ENCODE results near the gene ATP11B. TPM values are rescaled to one million over a fixed set of nuclear protein-coding genes. Genes with fewer than 3 reads are reported as not detected.

The ATP11B gene
- total and polyA plus RNA-seq, 5 donors from 2014 or later: 26.8 to 151 (median 39.5) TPM

DNA sequence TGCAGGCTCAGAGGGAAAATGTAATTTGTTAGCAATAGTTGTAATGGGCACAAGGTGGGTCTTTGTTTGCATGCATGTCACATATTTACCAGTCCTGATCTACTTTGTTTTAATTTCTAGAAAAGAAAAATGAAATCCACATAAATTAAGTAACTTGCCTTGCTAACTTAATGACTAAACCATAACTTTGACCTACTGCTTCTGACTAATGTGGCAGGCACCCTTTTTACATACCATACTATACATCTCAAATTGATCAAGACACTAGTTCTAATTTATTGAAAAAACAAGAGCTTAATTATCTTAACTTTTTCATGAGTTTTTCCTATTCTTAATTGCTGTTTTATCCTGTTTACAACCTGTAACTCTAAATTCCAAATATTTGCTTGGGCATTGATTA, 93.2 kb downstream of the ATP11B start:
- H3K4me1 ChIP-seq (ENCODE audit: control insufficient read depth, insufficient read depth, low read length, poor library complexity, severe bottlenecking): no peaks in the 10 kb centered on the region
- Mint-ChIP-seq H3K4me3 (no peak overlapping the region), H3K27me3 (no peaks in the 10 kb centered on the region), H3K4me1 (peaks cover 0 to 4% (median 1%) of the 10 kb centered on the region in 4 donors), H3K27ac (no peak overlapping the region), H3K9me3 (no peaks in the 10 kb centered on the region), H3K36me3 (peaks cover 28% of the 10 kb centered on the region)
- H3K27me3 ChIP-seq (ENCODE audit: control insufficient read depth, insufficient read depth, low read length): no peaks in the 10 kb centered on the region
- H3K4me3 ChIP-seq (ENCODE audit: low read depth, low read length): no peak overlapping the region
- H3K27ac ChIP-seq (ENCODE audit: insufficient read depth, low read length, poor library complexity, severe bottlenecking): no peak overlapping the region
- no peak for ATAC-seq (ENCODE audit: low read depth in 2 of 2)
- no peak for DNase-seq
- peaks cover 49% of the 10 kb centered on the region for H3K36me3 ChIP-seq (ENCODE audit: control insufficient read depth, insufficient read depth, low read length)
- no peaks in the 10 kb centered on the region for H3K9me3 ChIP-seq (ENCODE audit: control insufficient read depth in 2 of 2, low read length in 2 of 2)

DNA sequence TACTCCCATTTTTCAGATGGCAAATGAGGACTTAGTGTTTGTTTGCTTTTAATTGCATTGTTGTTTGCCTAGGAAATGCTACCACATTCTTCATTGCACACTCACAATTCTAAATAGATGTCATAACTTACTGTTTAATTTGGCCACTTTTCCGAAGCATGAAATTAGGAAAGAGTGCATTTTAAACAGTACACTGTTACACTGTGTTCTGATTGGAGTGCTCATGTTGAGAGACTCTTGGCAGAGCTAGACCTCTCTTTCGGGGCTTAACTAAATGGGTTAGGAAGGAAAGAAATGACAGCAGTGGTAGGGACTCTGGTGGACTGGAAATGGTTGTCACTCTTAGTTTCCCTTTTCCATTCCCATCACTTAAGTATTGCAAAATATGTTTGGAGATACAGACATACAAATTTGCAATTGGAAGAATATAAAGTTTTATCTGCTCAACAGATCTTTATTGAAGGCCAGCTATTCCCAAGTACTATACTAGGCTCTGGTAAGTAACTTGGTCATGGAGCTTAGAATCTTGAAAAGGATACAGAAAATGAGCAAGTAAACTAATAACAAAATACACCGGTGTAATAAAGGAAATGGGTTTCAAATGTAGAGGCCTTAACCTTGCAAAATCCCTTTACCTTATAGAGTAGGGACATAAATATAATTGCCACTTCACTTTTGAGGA, 96.8 kb downstream of the ATP11B start:
- H3K36me3 ChIP-seq (ENCODE audit: control insufficient read depth, insufficient read depth, low read length): peaks cover 50% of the 10 kb centered on the region

DNA sequence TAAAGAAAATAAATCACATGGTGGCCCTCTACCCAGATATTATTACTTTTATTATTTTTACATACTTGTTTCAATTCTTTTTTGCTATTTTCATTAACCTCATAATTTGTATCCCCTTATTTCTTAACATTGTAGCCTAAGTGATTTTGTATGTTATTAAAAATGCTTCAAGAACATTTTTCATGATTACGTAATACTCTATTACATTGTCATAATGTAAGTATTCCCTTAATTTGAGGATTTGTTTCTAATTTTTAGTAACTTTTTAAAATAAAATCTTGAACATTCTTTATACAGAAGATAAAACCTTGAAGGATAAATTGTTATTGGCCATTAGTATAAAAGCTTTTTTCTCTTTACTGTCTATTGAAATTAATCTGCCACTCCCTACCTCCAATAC, 98.1 kb downstream of the ATP11B start:
- no peaks in the 10 kb centered on the region for H3K9me3 ChIP-seq (ENCODE audit: control insufficient read depth in 2 of 2, low read length in 2 of 2)
- no peak overlapping the region for H3K27ac ChIP-seq (ENCODE audit: insufficient read depth, low read length, poor library complexity, severe bottlenecking)
- peaks cover 56% of the 10 kb centered on the region for H3K36me3 ChIP-seq (ENCODE audit: control insufficient read depth, insufficient read depth, low read length)
- no peaks in the 10 kb centered on the region for H3K9me3 Mint-ChIP-seq
- no peaks in the 10 kb centered on the region for H3K27me3 ChIP-seq (ENCODE audit: control insufficient read depth, insufficient read depth, low read length)
- peaks cover 0 to 12% (median 1%) of the 10 kb centered on the region in 4 donors for H3K4me1 Mint-ChIP-seq
- peaks cover 46% of the 10 kb centered on the region for H3K36me3 Mint-ChIP-seq
- H3K27ac Mint-ChIP-seq: no peak overlapping the region
- no peak for ATAC-seq (ENCODE audit: low read depth in 2 of 2)
- H3K4me1 ChIP-seq (ENCODE audit: control insufficient read depth, insufficient read depth, low read length, poor library complexity, severe bottlenecking): no peaks in the 10 kb centered on the region
- DNase-seq: no peak
- H3K27me3 Mint-ChIP-seq: no peaks in the 10 kb centered on the region
- no peak overlapping the region for H3K4me3 ChIP-seq (ENCODE audit: low read depth, low read length)
- no peak overlapping the region for H3K4me3 Mint-ChIP-seq

More for the DNA sequence above, 96.8 kb downstream of the ATP11B start:
- Mint-ChIP-seq H3K27me3 (no peaks in the 10 kb centered on the region), H3K36me3 (peaks cover 46% of the 10 kb centered on the region), H3K4me1 (peaks cover 0 to 10% (median 1%) of the 10 kb centered on the region in 4 donors), H3K9me3 (no peaks in the 10 kb centered on the region), H3K27ac (no peak overlapping the region), H3K4me3 (peak overlapping the region in 1 of 4 donors; percentile 23)
- Histone ChIP-seq H3K4me3 (ENCODE audit: low read depth, low read length) (no peak overlapping the region), H3K9me3 (ENCODE audit: control insufficient read depth in 2 of 2, low read length in 2 of 2) (no peaks in the 10 kb centered on the region), H3K27me3 (ENCODE audit: control insufficient read depth, insufficient read depth, low read length) (no peaks in the 10 kb centered on the region), H3K4me1 (ENCODE audit: control insufficient read depth, insufficient read depth, low read length, poor library complexity, severe bottlenecking) (no peaks in the 10 kb centered on the region), H3K27ac (ENCODE audit: insufficient read depth, low read length, poor library complexity, severe bottlenecking) (no peak overlapping the region)
- no peak for DNase-seq
- ATAC-seq (ENCODE audit: low read depth in 2 of 2): no peak

DNA sequence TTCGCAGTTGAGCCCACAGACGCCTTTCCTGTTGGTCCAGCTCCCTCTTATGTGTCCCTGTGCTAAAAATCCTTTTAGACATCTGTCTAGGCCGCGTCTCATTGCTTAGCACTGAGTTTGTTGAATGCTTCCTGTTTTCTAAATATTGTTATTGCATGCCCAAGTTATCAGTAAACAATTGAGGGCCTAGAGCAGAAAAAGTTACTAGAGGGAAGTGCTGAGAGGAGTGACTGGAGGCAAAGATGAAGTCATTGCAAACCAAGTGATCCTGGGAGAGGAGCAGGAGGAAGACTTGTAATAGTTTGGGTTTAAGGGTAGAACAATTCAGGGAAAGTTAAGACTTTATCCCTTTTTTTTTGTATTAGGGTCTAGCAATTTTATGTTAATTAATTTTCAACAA, 98.9 kb downstream of the ATP11B start:
- peak overlapping the region in 2 of 3 donors; percentile 42 to 97 for H3K27ac Mint-ChIP-seq
- no peak overlapping the region for H3K4me3 Mint-ChIP-seq
- peaks cover 59% of the 10 kb centered on the region for H3K36me3 ChIP-seq (ENCODE audit: control insufficient read depth, insufficient read depth, low read length)
- H3K27ac ChIP-seq (ENCODE audit: insufficient read depth, low read length, poor library complexity, severe bottlenecking): no peak overlapping the region
- H3K4me3 ChIP-seq (ENCODE audit: low read depth, low read length): no peak overlapping the region
- H3K27me3 ChIP-seq (ENCODE audit: control insufficient read depth, insufficient read depth, low read length): no peaks in the 10 kb centered on the region
- no peak for ATAC-seq (ENCODE audit: low read depth in 2 of 2)
- DNase-seq: no peak
- peaks cover 42% of the 10 kb centered on the region for H3K36me3 Mint-ChIP-seq
- H3K4me1 Mint-ChIP-seq: peaks cover 0 to 8% (median 1%) of the 10 kb centered on the region in 4 donors
- no peaks in the 10 kb centered on the region for H3K4me1 ChIP-seq (ENCODE audit: control insufficient read depth, insufficient read depth, low read length, poor library complexity, severe bottlenecking)
- no peaks in the 10 kb centered on the region for H3K9me3 ChIP-seq (ENCODE audit: control insufficient read depth in 2 of 2, low read length in 2 of 2)
- H3K9me3 Mint-ChIP-seq: no peaks in the 10 kb centered on the region
- H3K27me3 Mint-ChIP-seq: no peaks in the 10 kb centered on the region

DNA sequence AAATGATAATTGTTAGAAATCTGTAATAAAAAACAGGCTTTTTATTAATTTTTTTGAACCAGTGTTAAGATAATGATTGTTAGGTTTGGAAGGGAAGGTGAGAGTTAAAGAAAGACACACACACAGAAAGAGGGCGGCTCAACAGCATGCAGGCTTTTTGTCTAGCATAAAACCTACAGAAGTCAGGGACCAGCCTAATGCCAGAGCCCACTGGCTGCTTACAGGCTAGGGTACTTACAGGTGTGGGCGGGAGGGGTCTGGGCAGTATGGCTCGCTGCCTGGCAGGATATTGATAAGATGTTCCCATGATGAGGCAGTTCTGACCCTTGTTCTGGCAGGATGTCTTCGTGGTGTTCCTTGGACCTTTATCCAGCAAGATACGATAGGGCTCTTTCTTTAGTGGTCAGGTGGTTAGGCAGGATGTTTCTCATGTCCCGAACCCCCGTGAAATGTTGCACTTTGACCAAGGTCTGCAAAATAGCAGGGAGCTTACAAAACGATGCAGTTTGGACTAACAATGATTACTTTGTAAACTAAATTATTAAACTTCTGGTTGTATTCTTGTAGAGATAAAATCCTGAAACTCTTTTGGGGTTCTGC, 102.3 kb downstream of the ATP11B start:
- Mint-ChIP-seq H3K4me1 (peaks cover 0 to 8% (median 0%) of the 10 kb centered on the region in 4 donors), H3K36me3 (peaks cover 40% of the 10 kb centered on the region), H3K9me3 (no peaks in the 10 kb centered on the region), H3K4me3 (no peak overlapping the region), H3K27ac (no peak overlapping the region), H3K27me3 (no peaks in the 10 kb centered on the region)
- no peak for DNase-seq
- Histone ChIP-seq H3K4me1 (ENCODE audit: control insufficient read depth, insufficient read depth, low read length, poor library complexity, severe bottlenecking) (no peaks in the 10 kb centered on the region), H3K27me3 (ENCODE audit: control insufficient read depth, insufficient read depth, low read length) (no peaks in the 10 kb centered on the region), H3K4me3 (ENCODE audit: low read depth, low read length) (no peak overlapping the region), H3K36me3 (ENCODE audit: control insufficient read depth, insufficient read depth, low read length) (peaks cover 65% of the 10 kb centered on the region), H3K27ac (ENCODE audit: insufficient read depth, low read length, poor library complexity, severe bottlenecking) (no peak overlapping the region), H3K9me3 (ENCODE audit: control insufficient read depth in 2 of 2, low read length in 2 of 2) (no peaks in the 10 kb centered on the region)
- ATAC-seq (ENCODE audit: low read depth in 2 of 2): no peak

DNA sequence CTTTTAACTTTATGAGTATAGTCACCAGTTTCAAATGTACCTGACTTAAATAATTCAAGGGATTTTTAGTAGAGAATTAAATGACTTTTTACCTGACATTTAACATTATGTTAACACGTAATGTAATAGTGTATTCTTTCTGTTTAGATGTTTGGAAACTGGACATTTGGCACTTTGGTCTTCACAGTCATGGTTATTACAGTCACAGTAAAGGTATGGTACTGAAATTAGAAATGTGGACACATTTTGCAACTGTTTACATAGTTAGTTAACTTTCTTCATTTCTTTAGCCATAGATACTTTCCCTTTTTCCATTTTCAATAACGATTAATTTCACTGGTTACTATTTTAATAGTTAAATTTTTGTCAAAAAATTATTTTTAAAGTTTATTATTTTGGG, 103.2 kb downstream of the ATP11B start:
- Mint-ChIP-seq H3K27ac (no peak overlapping the region), H3K9me3 (no peaks in the 10 kb centered on the region), H3K4me1 (peaks cover 0 to 8% (median 0%) of the 10 kb centered on the region in 4 donors), H3K36me3 (peaks cover 32% of the 10 kb centered on the region), H3K27me3 (no peaks in the 10 kb centered on the region), H3K4me3 (no peak overlapping the region)
- Histone ChIP-seq H3K27me3 (ENCODE audit: control insufficient read depth, insufficient read depth, low read length) (no peaks in the 10 kb centered on the region), H3K27ac (ENCODE audit: insufficient read depth, low read length, poor library complexity, severe bottlenecking) (no peak overlapping the region), H3K4me3 (ENCODE audit: low read depth, low read length) (no peak overlapping the region), H3K4me1 (ENCODE audit: control insufficient read depth, insufficient read depth, low read length, poor library complexity, severe bottlenecking) (no peaks in the 10 kb centered on the region), H3K9me3 (ENCODE audit: control insufficient read depth in 2 of 2, low read length in 2 of 2) (no peaks in the 10 kb centered on the region), H3K36me3 (ENCODE audit: control insufficient read depth, insufficient read depth, low read length) (peaks cover 58% of the 10 kb centered on the region)
- ATAC-seq (ENCODE audit: low read depth in 2 of 2) (no peak), DNase-seq (no peak)

DNA sequence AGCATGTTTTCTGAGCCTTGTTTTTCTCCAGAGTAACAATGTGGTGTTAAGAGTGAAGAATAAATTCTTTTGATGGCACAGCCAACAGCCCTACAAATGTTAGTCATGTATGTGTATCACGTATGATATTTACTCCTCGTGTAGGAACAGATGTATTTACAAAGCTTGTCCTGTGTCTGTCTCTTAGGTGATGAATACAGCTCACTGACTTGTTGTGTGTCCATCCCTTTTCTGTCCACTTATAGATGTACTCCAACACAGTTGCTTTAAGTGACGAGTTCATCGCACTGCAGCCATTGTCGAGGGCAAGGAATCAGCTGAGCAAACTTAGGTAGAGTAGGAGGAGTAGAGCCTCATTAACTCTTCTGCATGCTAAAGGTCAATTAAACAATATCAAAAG, 108.9 kb downstream of the ATP11B start:
- Histone ChIP-seq H3K4me1 (ENCODE audit: control insufficient read depth, insufficient read depth, low read length, poor library complexity, severe bottlenecking) (no peaks in the 10 kb centered on the region), H3K9me3 (ENCODE audit: control insufficient read depth in 2 of 2, low read length in 2 of 2) (no peaks in the 10 kb centered on the region), H3K4me3 (ENCODE audit: low read depth, low read length) (no peak overlapping the region), H3K27ac (ENCODE audit: insufficient read depth, low read length, poor library complexity, severe bottlenecking) (no peak overlapping the region), H3K36me3 (ENCODE audit: control insufficient read depth, insufficient read depth, low read length) (peaks cover 67% of the 10 kb centered on the region), H3K27me3 (ENCODE audit: control insufficient read depth, insufficient read depth, low read length) (no peaks in the 10 kb centered on the region)
- Mint-ChIP-seq H3K27ac (peak overlapping the region in 2 of 3 donors; percentile 69 to 74), H3K4me1 (peaks cover 0 to 2% (median 1%) of the 10 kb centered on the region in 4 donors), H3K27me3 (no peaks in the 10 kb centered on the region), H3K36me3 (peaks cover 32% of the 10 kb centered on the region), H3K4me3 (no peak overlapping the region), H3K9me3 (no peaks in the 10 kb centered on the region)
- ATAC-seq (ENCODE audit: low read depth in 2 of 2) (no peak), DNase-seq (no peak)

DNA sequence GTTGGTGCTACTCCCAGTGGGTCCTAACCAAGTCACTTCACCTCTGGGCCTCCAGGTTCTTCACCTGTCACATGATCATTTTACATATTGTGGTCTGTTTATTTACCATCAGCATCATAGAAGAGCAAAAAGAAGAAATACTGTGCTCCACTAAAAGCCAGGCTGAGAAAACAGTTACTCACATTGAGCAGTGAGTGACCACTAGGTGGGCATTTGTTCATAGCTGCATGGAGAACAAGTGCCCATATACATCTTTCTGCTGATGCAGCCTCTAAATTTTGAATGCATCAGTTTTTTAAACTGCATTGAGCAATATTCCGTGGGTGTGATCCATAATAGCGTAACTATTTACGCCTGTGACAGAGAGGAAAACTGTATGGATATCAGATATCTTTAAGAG, 110.9 kb downstream of the ATP11B start:
- Mint-ChIP-seq H3K27ac (no peak overlapping the region), H3K4me3 (no peak overlapping the region), H3K4me1 (peaks cover 2 to 7% (median 5%) of the 10 kb centered on the region in 4 donors), H3K9me3 (no peaks in the 10 kb centered on the region), H3K36me3 (peaks cover 32% of the 10 kb centered on the region), H3K27me3 (no peaks in the 10 kb centered on the region)
- Histone ChIP-seq H3K4me3 (ENCODE audit: low read depth, low read length) (no peak overlapping the region), H3K27ac (ENCODE audit: insufficient read depth, low read length, poor library complexity, severe bottlenecking) (no peak overlapping the region), H3K27me3 (ENCODE audit: control insufficient read depth, insufficient read depth, low read length) (no peaks in the 10 kb centered on the region), H3K4me1 (ENCODE audit: control insufficient read depth, insufficient read depth, low read length, poor library complexity, severe bottlenecking) (no peaks in the 10 kb centered on the region), H3K36me3 (ENCODE audit: control insufficient read depth, insufficient read depth, low read length) (peaks cover 61% of the 10 kb centered on the region), H3K9me3 (ENCODE audit: control insufficient read depth in 2 of 2, low read length in 2 of 2) (no peaks in the 10 kb centered on the region)
- DNase-seq (no peak), ATAC-seq (ENCODE audit: low read depth in 2 of 2) (no peak)
